OCI-LY1 (cell line): ENCODE results near the gene CCL27.

ENCODE experiments used
- H2AFZ ChIP-seq: fragments of 200-600 bp; sonication (generic), shearing (Covaris generic); 2 replicates; pipeline ENCODE4 v1.6.0; 2014; ENCODE audit warnings: antibody characterized with exemption, mild to moderate bottlenecking, low read length
- H3F3A ChIP-seq: fragments of 200-600 bp; sonication (generic), shearing (Covaris generic); 2 replicates; pipeline ENCODE4 v1.6.0; 2014; ENCODE audit warnings: mild to moderate bottlenecking, antibody characterized with exemption, low read length, moderate library complexity; ENCODE audit not compliant: insufficient read depth
- H3K27ac ChIP-seq: fragments of 200-600 bp; sonication (generic); 2 replicates; pipeline ENCODE4 v1.5.1; 2014; ENCODE audit warnings: low read length, mixed run types, mild to moderate bottlenecking, low read depth; ENCODE audit not compliant: poor library complexity, severe bottlenecking
- H3K27me3 ChIP-seq: fragments of 200-600 bp; sonication (generic); 2 replicates; pipeline ENCODE4 v1.6.0; 2014; ENCODE audit warnings: antibody characterized with exemption, mild to moderate bottlenecking, low read length, moderate library complexity; ENCODE audit not compliant: insufficient read depth
- H3K36me3 ChIP-seq: fragments of 200-600 bp; sonication (generic); 2 replicates; pipeline ENCODE4 v1.6.1; 2014; ENCODE audit warnings: mild to moderate bottlenecking, antibody characterized with exemption, low read length, moderate library complexity, mixed read lengths; ENCODE audit not compliant: insufficient read depth
- H3K4me1 ChIP-seq: fragments of 200-600 bp; sonication (generic); 2 replicates; pipeline ENCODE4 v1.5.1; 2014; ENCODE audit warnings: mild to moderate bottlenecking, low read length, moderate library complexity; ENCODE audit not compliant: insufficient read depth, severe bottlenecking
- H3K4me2 ChIP-seq: fragments of 200-600 bp; sonication (generic), shearing (Covaris generic); 2 replicates; pipeline ENCODE4 v1.6.1; 2014; ENCODE audit warnings: low read length
- H3K4me3 ChIP-seq: fragments of 200-600 bp; sonication (generic); 2 replicates; pipeline ENCODE4 v1.5.1; 2014; ENCODE audit warnings: low read length, low read depth, mild to moderate bottlenecking, mixed read lengths; ENCODE audit not compliant: poor library complexity, severe bottlenecking
- H3K79me2 ChIP-seq: fragments of 200-600 bp; shearing (Covaris generic); 2 replicates; pipeline ENCODE4 v1.6.1; 2016; ENCODE audit warnings: mixed run types, low read length, mixed read lengths; ENCODE audit not compliant: insufficient read depth
- H3K9ac ChIP-seq: fragments of 200-600 bp; sonication (generic), shearing (Covaris generic); 2 replicates; pipeline ENCODE4 v1.6.1; 2014; ENCODE audit warnings: mild to moderate bottlenecking, low read length, mixed read lengths
- H3K9me2 ChIP-seq: fragments of 200-600 bp; sonication (generic), shearing (Covaris generic); 2 replicates; pipeline ENCODE4 v1.6.1; 2014; ENCODE audit warnings: low read depth, mild to moderate bottlenecking, low read length, mixed read lengths
- H3K9me3 ChIP-seq: fragments of 200-600 bp; shearing (Covaris generic); 2 replicates; pipeline ENCODE4 v1.6.1; 2014; ENCODE audit warnings: low read length, mixed read lengths
- H4K20me1 ChIP-seq: fragments of 200-600 bp; sonication (generic), shearing (Covaris generic); 2 replicates; pipeline ENCODE4 v1.6.0; 2016; ENCODE audit warnings: mild to moderate bottlenecking, low read length; ENCODE audit not compliant: insufficient read depth
- EZH2 ChIP-seq: fragments of 200-600 bp; sonication (generic), shearing (Covaris generic); IDR thresholded peaks from 2 replicates; pipeline ENCODE4 v1.8.0; 2017; ENCODE audit warnings: borderline replicate concordance, mixed run types, mild to moderate bottlenecking, antibody characterized with exemption, low read length, moderate library complexity, mixed read lengths
- TF ChIP-seq, protein P1 (sequence below): fragments of 200-600 bp; sonication (generic), shearing (Covaris generic); IDR thresholded peaks from 2 replicates; pipeline ENCODE4 v1.5.1; 2017; ENCODE audit warnings: mild to moderate bottlenecking, antibody characterized with exemption, low read length, moderate library complexity, mixed read lengths

CCL27 gene

DNA sequence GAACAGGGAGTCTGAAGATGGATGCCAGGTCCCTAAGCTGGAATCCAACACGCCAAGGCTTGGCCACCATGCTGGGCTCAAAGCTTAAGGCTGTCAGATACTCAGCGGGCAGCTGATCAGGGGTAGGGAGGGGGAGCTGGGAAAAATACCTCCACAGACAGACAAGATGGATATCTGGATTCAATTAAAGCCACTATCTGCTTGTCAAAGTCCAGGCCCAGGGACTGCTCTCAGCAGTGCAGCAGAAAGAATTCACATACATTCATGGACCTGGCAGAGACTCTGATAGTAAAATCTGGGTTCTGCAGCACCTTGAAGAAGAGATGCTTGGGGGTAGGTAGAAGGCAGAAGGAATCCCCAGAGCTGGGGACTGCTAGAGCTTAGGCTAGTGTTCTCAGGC is 47.3 kb downstream of the CCL27 start:
- Histone ChIP-seq H3K36me3 (peaks cover 33% of the 10 kb centered on the region), H3K27ac (no peak overlapping the region), H2AFZ (no peak overlapping the region), H3K4me3 (no peak overlapping the region), H4K20me1 (no peaks in the 10 kb centered on the region), H3K9me2 (no peaks in the 10 kb centered on the region), H3K9ac (no peak overlapping the region), H3K4me2 (no peak overlapping the region), H3K79me2 (no peaks in the 10 kb centered on the region), H3K4me1 (peaks cover 32% of the 10 kb centered on the region), H3K9me3 (no peaks in the 10 kb centered on the region), H3K27me3 (no peaks in the 10 kb centered on the region), H3F3A (no peaks in the 10 kb centered on the region)
- no peak for TF ChIP-seq EZH2
- TF ChIP-seq, protein P1, sequence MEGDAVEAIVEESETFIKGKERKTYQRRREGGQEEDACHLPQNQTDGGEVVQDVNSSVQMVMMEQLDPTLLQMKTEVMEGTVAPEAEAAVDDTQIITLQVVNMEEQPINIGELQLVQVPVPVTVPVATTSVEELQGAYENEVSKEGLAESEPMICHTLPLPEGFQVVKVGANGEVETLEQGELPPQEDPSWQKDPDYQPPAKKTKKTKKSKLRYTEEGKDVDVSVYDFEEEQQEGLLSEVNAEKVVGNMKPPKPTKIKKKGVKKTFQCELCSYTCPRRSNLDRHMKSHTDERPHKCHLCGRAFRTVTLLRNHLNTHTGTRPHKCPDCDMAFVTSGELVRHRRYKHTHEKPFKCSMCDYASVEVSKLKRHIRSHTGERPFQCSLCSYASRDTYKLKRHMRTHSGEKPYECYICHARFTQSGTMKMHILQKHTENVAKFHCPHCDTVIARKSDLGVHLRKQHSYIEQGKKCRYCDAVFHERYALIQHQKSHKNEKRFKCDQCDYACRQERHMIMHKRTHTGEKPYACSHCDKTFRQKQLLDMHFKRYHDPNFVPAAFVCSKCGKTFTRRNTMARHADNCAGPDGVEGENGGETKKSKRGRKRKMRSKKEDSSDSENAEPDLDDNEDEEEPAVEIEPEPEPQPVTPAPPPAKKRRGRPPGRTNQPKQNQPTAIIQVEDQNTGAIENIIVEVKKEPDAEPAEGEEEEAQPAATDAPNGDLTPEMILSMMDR, result no peak

DNA sequence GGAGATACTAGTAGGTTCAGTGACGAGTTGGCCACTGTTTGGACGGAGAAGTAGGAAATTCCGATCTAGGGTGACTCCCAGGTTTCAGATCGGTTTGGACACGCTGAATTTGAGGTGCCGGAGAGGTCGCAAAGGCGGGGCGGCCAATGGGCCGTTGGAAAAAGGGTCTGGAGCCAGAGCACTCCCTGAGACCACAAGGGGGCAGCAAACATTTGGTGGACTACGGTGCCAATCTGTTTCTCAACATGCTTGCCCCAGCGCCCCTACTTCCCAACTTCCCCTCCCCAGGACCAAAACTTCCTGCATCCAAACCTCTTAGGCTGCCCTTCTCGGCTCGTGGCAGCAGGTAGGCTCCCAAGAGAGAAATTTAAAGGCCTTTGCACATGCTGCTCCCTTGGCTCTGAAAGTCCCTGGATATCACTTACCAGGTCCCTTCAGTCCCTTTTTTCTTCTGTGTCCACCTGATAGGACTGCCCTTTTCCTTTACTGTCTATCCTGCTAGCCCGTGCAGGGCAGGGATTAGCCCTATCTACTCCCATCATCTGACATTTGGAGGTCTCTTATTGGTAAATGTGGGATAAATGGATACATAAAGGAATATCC is 49.6 kb downstream of the CCL27 start:
- Histone ChIP-seq H3K4me1 (peaks cover 20% of the 10 kb centered on the region), H3K36me3 (peaks cover 34% of the 10 kb centered on the region), H3K27me3 (no peaks in the 10 kb centered on the region), H3K9me2 (no peaks in the 10 kb centered on the region), H3F3A (no peaks in the 10 kb centered on the region), H3K27ac (peak overlapping the region; percentile 58), H2AFZ (no peak overlapping the region), H3K4me3 (peak overlapping the region; percentile 98), H3K4me2 (peak overlapping the region; percentile 93), H3K9me3 (no peaks in the 10 kb centered on the region), H3K9ac (peak overlapping the region; percentile 92), H3K79me2 (no peaks in the 10 kb centered on the region), H4K20me1 (no peaks in the 10 kb centered on the region)
- TF ChIP-seq EZH2, result no peak
- TF ChIP-seq, protein P1, result peak; percentile 81
